ENCODE results near the gene SLC12A5. TPM values are rescaled to one million over a fixed set of nuclear protein-coding genes. Genes with fewer than 3 reads are reported as not detected.

SLC12A5 gene
- total and polyA plus RNA-seq, 9 of the 15 experiments (the other 6 are each of a cell fraction or from before 2014, with no cell fraction given): 0.36 to 7.5 (median 2.1) TPM

- Histone ChIP-seq H3K9ac (ENCODE audit: insufficient read depth in 1 of 2, low read depth in 2 of 2, low read length in 2 of 2) (no peak overlapping the region), H2AFZ (ENCODE audit: low read depth, low read length) (no peak overlapping the region), H3K9me3 (replicated peaks; ENCODE audit: control insufficient read depth, insufficient read depth, low read depth, low read length) (no peaks in the 10 kb centered on the region), H3K4me3 (no peak overlapping the region), H3K79me2 (ENCODE audit: control insufficient read depth, insufficient read depth, low read length) (no peaks in the 10 kb centered on the region), H3K4me1 (replicated peaks in 1 of 2; ENCODE audit: control insufficient read depth in 2 of 2, insufficient read depth in 2 of 2, low read length in 2 of 2) (peaks cover 0 to 8% of the 10 kb centered on the region in 2 experiments; a peak in 3 of 5 replicates), H4K20me1 (replicated peaks; ENCODE audit: control insufficient read depth, insufficient read depth, low read length) (peaks cover 8% of the 10 kb centered on the region), H3K27ac (ENCODE audit: extremely low read depth, low read depth, low read length) (no peak overlapping the region), H3K27me3 (ENCODE audit: control insufficient read depth in 2 of 2, insufficient read depth in 2 of 2, low read length in 2 of 2) (peaks cover 0 to 28% of the 10 kb centered on the region in 2 experiments; a peak in 2 of 5 replicates), H3K4me2 (ENCODE audit: insufficient read depth, low read length) (no peak overlapping the region), H3K9me1 (ENCODE audit: control insufficient read depth, insufficient read depth, low read length) (no peaks in the 10 kb centered on the region), H3K36me3 (ENCODE audit: control insufficient read depth, insufficient read depth, low read length) (no peaks in the 10 kb centered on the region)
- DNase-seq (ENCODE audit: extremely low read depth in 1 of 4, low spot score in 3 of 4) (no peak), ATAC-seq (no peak), FAIRE-seq (no peak)
- no peak for TF ChIP-seq GTF2A2 (tag; IDR thresholded peaks at IDR 0.05)
- no peak for TF ChIP-seq ZC3H11A (IDR thresholded peaks at IDR 0.05; ENCODE audit: low read depth, low read length)
- no peak for TF ChIP-seq CREB3L1 (IDR thresholded peaks at IDR 0.05; ENCODE audit: borderline replicate concordance, low read depth)
- no peak for TF ChIP-seq ESRRB (CRISPR knock-in tag; IDR thresholded peaks at IDR 0.05; ENCODE audit: borderline replicate concordance)
- no peak for TF ChIP-seq ZNF445 (CRISPR knock-in tag; IDR thresholded peaks at IDR 0.05; ENCODE audit: low read depth)
- TF ChIP-seq FOSL1 (tag; conservative IDR thresholded peaks at IDR 0.05): no peak
- no peak for TF ChIP-seq ZNF584 (CRISPR knock-in tag; IDR thresholded peaks at IDR 0.05; ENCODE audit: low read depth)
- no peak for TF ChIP-seq RAD21 (CRISPR knock-in tag; conservative IDR thresholded peaks at IDR 0.05 in 1 of 2, IDR thresholded peaks at IDR 0.05 in 1 of 2)
- TF ChIP-seq KAT7 (CRISPR knock-in tag; IDR thresholded peaks at IDR 0.05; ENCODE audit: borderline replicate concordance): no peak
- TF ChIP-seq TRIM28 (IDR thresholded peaks at IDR 0.05): no peak
- no peak for TF ChIP-seq HDAC2 (IDR thresholded peaks at IDR 0.05)
- TF ChIP-seq MCM5 (IDR thresholded peaks at IDR 0.05; ENCODE audit: low read depth): no peak
- POLR2A ChIA-PET: interaction anchor here (0.7 kb wide), 1 partner anchor 10 kb away, joined by 3 read pairs; no protein-coding TSS in a partner anchor
- 0% methylated on average over 8 of the region's 8 CpGs for WGBS (ENCODE audit: insufficient coverage, low coverage, missing lambda C conversion rate)
- CTCF ChIA-PET (ENCODE audit: low intra/inter-chr PET ratio): no interaction called here
- no TSS peak for BruUV-seq (replicated peaks)
- in situ Hi-C loops (cut with MboI): no loop called here
- intact Hi-C loops (cut with micrococcal nuclease): no loop called here
Measured at GRCh38 chr20:46047821-46048220, 18.8 kb downstream of the SLC12A5 start.

All from K562 (cell line).